ENCODE results near the gene JSRP1.

The JSRP1 gene

GRCh38 chr19:2255982-2256685 lies at the start of gene JSRP1:
Gene JSRP1, minus strand, starts transcription at chr19:2256417. Its CDS starts 1,103 bp downstream, at chr19:2255314.
- DNase-seq (ENCODE audit: low spot score): no peak

- no peak for DNase-seq (ENCODE audit: low spot score)
These were observed 49.4 kb upstream of the JSRP1 start for GRCh38 chr19:2305452-2306280.

- no peak for DNase-seq (ENCODE audit: low spot score)
These were observed 47.1 kb upstream of the JSRP1 start for GRCh38 chr19:2303211-2303798.

- DNase-seq (ENCODE audit: low spot score): peak; percentile 72
These were observed 46.3 kb upstream of the JSRP1 start for GRCh38 chr19:2302319-2303210.

- DNase-seq (ENCODE audit: low spot score): no peak
These were observed 44.3 kb upstream of the JSRP1 start for GRCh38 chr19:2300533-2300932.

GRCh38 chr19:2296141-2296540 lies 39.9 kb upstream of the JSRP1 start:
- no peak for DNase-seq (ENCODE audit: low spot score)

- no peak for DNase-seq (ENCODE audit: low spot score)
These were observed 38.6 kb upstream of the JSRP1 start for GRCh38 chr19:2294687-2295335.

GRCh38 chr19:2291185-2291751 lies 35.1 kb upstream of the JSRP1 start:
- DNase-seq (ENCODE audit: low spot score): peak; percentile 89

- no peak for DNase-seq (ENCODE audit: low spot score)
These were observed 34.4 kb upstream of the JSRP1 start for GRCh38 chr19:2290441-2291184.

GRCh38 chr19:2289714-2290435 lies 33.7 kb upstream of the JSRP1 start:
- no peak for DNase-seq (ENCODE audit: low spot score)

GRCh38 chr19:2288818-2289713 lies 32.8 kb upstream of the JSRP1 start:
- no peak for DNase-seq (ENCODE audit: low spot score)

GRCh38 chr19:2288338-2288817 lies 32.2 kb upstream of the JSRP1 start:
- no peak for DNase-seq (ENCODE audit: low spot score)

- no peak for DNase-seq (ENCODE audit: low spot score)
These were observed 31.5 kb upstream of the JSRP1 start for GRCh38 chr19:2287585-2288337.

GRCh38 chr19:2286402-2287140 lies 30.4 kb upstream of the JSRP1 start:
- no peak for DNase-seq (ENCODE audit: low spot score)

GRCh38 chr19:2283835-2284507 lies 27.8 kb upstream of the JSRP1 start:
- no peak for DNase-seq (ENCODE audit: low spot score)

- DNase-seq (ENCODE audit: low spot score): no peak
These were observed 26.6 kb upstream of the JSRP1 start for GRCh38 chr19:2282862-2283237.
